ENCODE measurements around the gene TBXT.

- no peak for TF ChIP-seq CTCF (IDR thresholded peaks at IDR 0.05; ENCODE audit: insufficient read depth, low read length, poor library complexity, severe bottlenecking)
- TF ChIP-seq EZH2phosphoT487 (conservative IDR thresholded peaks at IDR 0.05; ENCODE audit: low read length) = no peak
Measured at GRCh38 chr6:166119116-166119911, 48.3 kb downstream of the TBXT start.
